ENCODE data around the gene CACNB2. TPM values are rescaled to one million over a fixed set of nuclear protein-coding genes. Genes with fewer than 3 reads are reported as not detected.

Gene CACNB2
- total RNA-seq, 1 experiment from 2014 or later, result 3.2 TPM

- ChIA-PET CTCF (no interaction called here), POLR2A (no interaction called here)
- H3K9me3 Mint-ChIP-seq, result no peaks in the 10 kb centered on the region
- no peak overlapping the region for H3K27ac Mint-ChIP-seq
- H3K36me3 Mint-ChIP-seq, result no peaks in the 10 kb centered on the region
- TF ChIP-seq NR1H2 (CRISPR knock-in tag; IDR thresholded peaks at IDR 0.05), result no peak
- no peak for TF ChIP-seq ZNF317 (CRISPR knock-in tag; IDR thresholded peaks at IDR 0.05; ENCODE audit: borderline replicate concordance, low read depth)
- no peak for TF ChIP-seq ZNF671 (CRISPR knock-in tag; IDR thresholded peaks at IDR 0.05)
- no peak for TF ChIP-seq GRHL2 (CRISPR knock-in tag; IDR thresholded peaks at IDR 0.05; ENCODE audit: insufficient replicate concordance, severe bottlenecking)
- TF ChIP-seq, protein P1, sequence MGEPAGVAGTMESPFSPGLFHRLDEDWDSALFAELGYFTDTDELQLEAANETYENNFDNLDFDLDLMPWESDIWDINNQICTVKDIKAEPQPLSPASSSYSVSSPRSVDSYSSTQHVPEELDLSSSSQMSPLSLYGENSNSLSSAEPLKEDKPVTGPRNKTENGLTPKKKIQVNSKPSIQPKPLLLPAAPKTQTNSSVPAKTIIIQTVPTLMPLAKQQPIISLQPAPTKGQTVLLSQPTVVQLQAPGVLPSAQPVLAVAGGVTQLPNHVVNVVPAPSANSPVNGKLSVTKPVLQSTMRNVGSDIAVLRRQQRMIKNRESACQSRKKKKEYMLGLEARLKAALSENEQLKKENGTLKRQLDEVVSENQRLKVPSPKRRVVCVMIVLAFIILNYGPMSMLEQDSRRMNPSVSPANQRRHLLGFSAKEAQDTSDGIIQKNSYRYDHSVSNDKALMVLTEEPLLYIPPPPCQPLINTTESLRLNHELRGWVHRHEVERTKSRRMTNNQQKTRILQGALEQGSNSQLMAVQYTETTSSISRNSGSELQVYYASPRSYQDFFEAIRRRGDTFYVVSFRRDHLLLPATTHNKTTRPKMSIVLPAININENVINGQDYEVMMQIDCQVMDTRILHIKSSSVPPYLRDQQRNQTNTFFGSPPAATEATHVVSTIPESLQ (CRISPR knock-in tag; IDR thresholded peaks at IDR 0.05), result no peak
- no peak for TF ChIP-seq KAT7 (CRISPR knock-in tag; IDR thresholded peaks at IDR 0.05; ENCODE audit: borderline replicate concordance)
- no peak for TF ChIP-seq SOX15 (CRISPR knock-in tag; IDR thresholded peaks at IDR 0.05)
- no peaks in the 10 kb centered on the region for H3K27me3 Mint-ChIP-seq (ENCODE audit: low read depth)
- peaks cover 19% of the 10 kb centered on the region for H3K4me1 Mint-ChIP-seq
- H3K4me3 Mint-ChIP-seq, result no peak overlapping the region
- DNase-seq (ENCODE audit: low spot score) (no peak), ATAC-seq (no peak)
Observed at GRCh38 chr10:18221123-18221522, 80.9 kb downstream of the CACNB2 start.

DNA sequence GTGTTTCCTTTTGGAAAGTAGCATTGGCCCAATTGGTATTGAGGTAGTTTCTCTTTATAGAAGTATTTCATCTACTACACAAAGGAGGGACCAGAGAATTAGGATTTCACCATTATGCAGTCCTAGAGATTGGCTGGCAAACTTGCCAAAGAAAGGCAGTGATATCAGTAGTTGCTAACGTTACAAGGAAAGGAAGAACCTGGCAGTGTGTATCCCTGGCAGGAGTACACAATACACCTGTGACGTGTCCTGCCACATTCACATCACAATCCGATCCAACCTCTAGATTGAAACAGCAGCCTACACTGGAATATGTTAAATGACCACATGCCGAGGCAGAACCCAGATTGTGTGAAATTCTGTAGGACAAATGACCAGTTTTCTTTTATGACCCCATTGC is 81.7 kb downstream of the CACNB2 start:
- ChIA-PET POLR2A (no interaction called here), CTCF (no interaction called here)
- Mint-ChIP-seq H3K4me3 (no peak overlapping the region), H3K27me3 (ENCODE audit: low read depth) (no peaks in the 10 kb centered on the region), H3K27ac (no peak overlapping the region), H3K4me1 (peaks cover 24% of the 10 kb centered on the region), H3K9me3 (no peaks in the 10 kb centered on the region), H3K36me3 (no peaks in the 10 kb centered on the region)
- ATAC-seq, result no peak
- no peak for DNase-seq (ENCODE audit: low spot score)
- no peak for TF ChIP-seq ZSCAN18 (CRISPR knock-in tag; IDR thresholded peaks at IDR 0.05)
- TF ChIP-seq, protein P2, sequence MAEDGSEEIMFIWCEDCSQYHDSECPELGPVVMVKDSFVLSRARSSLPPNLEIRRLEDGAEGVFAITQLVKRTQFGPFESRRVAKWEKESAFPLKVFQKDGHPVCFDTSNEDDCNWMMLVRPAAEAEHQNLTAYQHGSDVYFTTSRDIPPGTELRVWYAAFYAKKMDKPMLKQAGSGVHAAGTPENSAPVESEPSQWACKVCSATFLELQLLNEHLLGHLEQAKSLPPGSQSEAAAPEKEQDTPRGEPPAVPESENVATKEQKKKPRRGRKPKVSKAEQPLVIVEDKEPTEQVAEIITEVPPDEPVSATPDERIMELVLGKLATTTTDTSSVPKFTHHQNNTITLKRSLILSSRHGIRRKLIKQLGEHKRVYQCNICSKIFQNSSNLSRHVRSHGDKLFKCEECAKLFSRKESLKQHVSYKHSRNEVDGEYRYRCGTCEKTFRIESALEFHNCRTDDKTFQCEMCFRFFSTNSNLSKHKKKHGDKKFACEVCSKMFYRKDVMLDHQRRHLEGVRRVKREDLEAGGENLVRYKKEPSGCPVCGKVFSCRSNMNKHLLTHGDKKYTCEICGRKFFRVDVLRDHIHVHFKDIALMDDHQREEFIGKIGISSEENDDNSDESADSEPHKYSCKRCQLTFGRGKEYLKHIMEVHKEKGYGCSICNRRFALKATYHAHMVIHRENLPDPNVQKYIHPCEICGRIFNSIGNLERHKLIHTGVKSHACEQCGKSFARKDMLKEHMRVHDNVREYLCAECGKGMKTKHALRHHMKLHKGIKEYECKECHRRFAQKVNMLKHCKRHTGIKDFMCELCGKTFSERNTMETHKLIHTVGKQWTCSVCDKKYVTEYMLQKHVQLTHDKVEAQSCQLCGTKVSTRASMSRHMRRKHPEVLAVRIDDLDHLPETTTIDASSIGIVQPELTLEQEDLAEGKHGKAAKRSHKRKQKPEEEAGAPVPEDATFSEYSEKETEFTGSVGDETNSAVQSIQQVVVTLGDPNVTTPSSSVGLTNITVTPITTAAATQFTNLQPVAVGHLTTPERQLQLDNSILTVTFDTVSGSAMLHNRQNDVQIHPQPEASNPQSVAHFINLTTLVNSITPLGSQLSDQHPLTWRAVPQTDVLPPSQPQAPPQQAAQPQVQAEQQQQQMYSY (CRISPR knock-in tag; IDR thresholded peaks at IDR 0.05), result no peak
- TF ChIP-seq FOXP1 (CRISPR knock-in tag; IDR thresholded peaks at IDR 0.05; ENCODE audit: borderline replicate concordance), result no peak
- TF ChIP-seq ATF1 (CRISPR knock-in tag; IDR thresholded peaks at IDR 0.05), result no peak
- TF ChIP-seq ELF4 (CRISPR knock-in tag; IDR thresholded peaks at IDR 0.05; ENCODE audit: low read depth), result no peak
- no peak for TF ChIP-seq IRF2 (CRISPR knock-in tag; IDR thresholded peaks at IDR 0.05; ENCODE audit: borderline replicate concordance, low read depth)
- no peak for TF ChIP-seq OVOL2 (CRISPR knock-in tag; IDR thresholded peaks at IDR 0.05; ENCODE audit: borderline replicate concordance)
- TF ChIP-seq PRRX2 (CRISPR knock-in tag; IDR thresholded peaks at IDR 0.05), result no peak
- TF ChIP-seq CTCF (IDR thresholded peaks at IDR 0.05), result no peak
- no peak for TF ChIP-seq HMGXB4 (CRISPR knock-in tag; IDR thresholded peaks at IDR 0.05)
- TF ChIP-seq IRF1 (CRISPR knock-in tag; IDR thresholded peaks at IDR 0.05), result no peak
- no peak for TF ChIP-seq NR2C2 (CRISPR knock-in tag; IDR thresholded peaks at IDR 0.05)
- no peak for TF ChIP-seq CBFB (CRISPR knock-in tag; IDR thresholded peaks at IDR 0.05; ENCODE audit: low read depth)
- no peak for TF ChIP-seq RORB (CRISPR knock-in tag; IDR thresholded peaks at IDR 0.05)
- no peak for TF ChIP-seq TCF7 (CRISPR knock-in tag; IDR thresholded peaks at IDR 0.05; ENCODE audit: low read depth)
- TF ChIP-seq, protein P3, sequence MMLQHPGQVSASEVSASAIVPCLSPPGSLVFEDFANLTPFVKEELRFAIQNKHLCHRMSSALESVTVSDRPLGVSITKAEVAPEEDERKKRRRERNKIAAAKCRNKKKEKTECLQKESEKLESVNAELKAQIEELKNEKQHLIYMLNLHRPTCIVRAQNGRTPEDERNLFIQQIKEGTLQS (CRISPR knock-in tag; conservative IDR thresholded peaks at IDR 0.05), result no peak
- no peak for TF ChIP-seq EMX1 (CRISPR knock-in tag; IDR thresholded peaks at IDR 0.05)
- no peak for TF ChIP-seq KAT7 (CRISPR knock-in tag; IDR thresholded peaks at IDR 0.05; ENCODE audit: borderline replicate concordance)
- TF ChIP-seq ZNF121 (CRISPR knock-in tag; IDR thresholded peaks at IDR 0.05), result no peak
